Measurements from ENCODE around the gene FAM110D.
A peak's percentile ranks its signal among the peaks of the same experiment; 100 is the strongest.

Gene FAM110D

GRCh38 chr1:26125382-26125781 lies 33.5 kb upstream of the FAM110D start:
- Mint-ChIP-seq H3K27me3 (no peaks in the 10 kb centered on the region), H3K4me3 (peak overlapping the region; percentile 81 to 88), H3K4me1 (peaks cover 63% of the 10 kb centered on the region), H3K9me3 (no peaks in the 10 kb centered on the region), H3K27ac (peak overlapping the region; percentile 98 to 99)
- DNase-seq (no peak), ATAC-seq (no peak)

DNA sequence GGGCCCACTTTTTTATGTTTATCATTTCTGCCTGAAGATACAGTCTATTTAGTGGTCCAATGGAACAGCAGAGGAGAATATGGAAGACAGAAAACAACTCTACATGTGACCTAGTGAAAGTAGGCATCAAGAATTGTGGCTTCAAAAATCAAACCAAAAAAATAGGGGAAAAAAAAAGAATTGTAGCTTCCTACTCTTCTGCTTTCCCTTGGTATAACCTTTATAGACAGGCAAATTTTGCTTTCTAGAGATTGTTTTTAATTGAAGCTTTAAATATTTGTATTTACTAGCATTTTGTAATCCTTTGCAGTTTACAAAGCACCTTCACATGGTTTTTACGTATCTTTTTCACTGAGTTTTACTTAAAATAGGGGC lies 32.9 kb upstream of the FAM110D start:
- no peak for DNase-seq
- Mint-ChIP-seq H3K4me3 (peak overlapping the region; percentile 81 to 88), H3K9me3 (no peaks in the 10 kb centered on the region), H3K27ac (peak overlapping the region; percentile 98 to 99), H3K4me1 (peaks cover 63% of the 10 kb centered on the region), H3K27me3 (no peaks in the 10 kb centered on the region)
- ATAC-seq: no peak

- H3K27ac Mint-ChIP-seq: peak overlapping the region; percentile 98 to 99
- ATAC-seq: peak; percentile 98
- DNase-seq: peak; percentile 56 to 67
- H3K9me3 Mint-ChIP-seq: no peaks in the 10 kb centered on the region
- peak overlapping the region; percentile 81 to 88 for H3K4me3 Mint-ChIP-seq
- no peaks in the 10 kb centered on the region for H3K27me3 Mint-ChIP-seq
- H3K4me1 Mint-ChIP-seq: peaks cover 68% of the 10 kb centered on the region
Measured at GRCh38 chr1:26126321-26127084, 32.4 kb upstream of the FAM110D start.

DNA sequence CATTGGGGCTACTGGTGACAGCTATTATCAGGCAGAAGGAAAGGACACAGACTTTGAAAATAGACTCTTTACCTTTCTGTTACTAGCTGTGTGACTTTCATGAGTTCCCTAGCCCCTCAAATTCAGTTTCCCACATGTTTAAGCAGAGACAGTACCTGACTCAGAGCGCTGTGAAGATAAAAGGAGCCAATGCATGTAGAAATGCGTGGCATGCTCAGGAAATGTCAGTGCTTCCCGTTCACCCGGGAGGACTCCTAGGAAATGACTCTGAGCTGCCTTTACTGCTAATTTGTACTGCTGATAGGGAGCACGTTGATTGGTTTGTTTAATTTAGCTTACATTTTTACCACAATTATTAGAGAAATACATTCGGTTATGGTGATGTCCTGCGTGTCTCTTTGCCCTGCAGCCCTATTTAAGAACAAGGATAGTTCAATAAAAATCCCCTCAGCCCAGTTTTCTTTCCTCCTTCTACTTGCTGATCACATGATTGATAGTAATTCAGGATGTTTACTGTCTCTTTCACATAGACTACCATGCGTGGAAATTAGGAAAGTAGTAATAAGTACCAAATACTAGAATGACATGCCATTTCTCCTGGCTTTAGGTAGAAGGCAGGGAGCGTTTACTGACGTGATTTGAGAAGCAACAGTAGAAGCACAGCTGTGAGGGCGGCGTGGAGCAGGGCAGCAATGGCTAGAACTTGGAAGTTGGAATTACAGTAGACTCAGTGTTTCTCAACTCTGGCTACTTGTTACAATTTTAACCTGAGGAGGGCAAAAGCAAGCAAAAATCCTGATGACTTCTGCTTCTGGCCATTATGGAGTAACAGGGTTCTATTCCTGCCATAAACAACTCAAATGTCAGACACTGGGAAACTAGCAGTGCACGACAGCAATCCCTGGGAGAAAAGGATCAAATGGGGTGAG lies 31.4 kb upstream of the FAM110D start:
- ATAC-seq (no peak), DNase-seq (no peak)
- peak overlapping the region; percentile 86 to 99 for H3K27ac Mint-ChIP-seq
- H3K9me3 Mint-ChIP-seq: no peaks in the 10 kb centered on the region
- peak overlapping the region; percentile 34 to 88 for H3K4me3 Mint-ChIP-seq
- peaks cover 67% of the 10 kb centered on the region for H3K4me1 Mint-ChIP-seq
- H3K27me3 Mint-ChIP-seq: no peaks in the 10 kb centered on the region

DNA sequence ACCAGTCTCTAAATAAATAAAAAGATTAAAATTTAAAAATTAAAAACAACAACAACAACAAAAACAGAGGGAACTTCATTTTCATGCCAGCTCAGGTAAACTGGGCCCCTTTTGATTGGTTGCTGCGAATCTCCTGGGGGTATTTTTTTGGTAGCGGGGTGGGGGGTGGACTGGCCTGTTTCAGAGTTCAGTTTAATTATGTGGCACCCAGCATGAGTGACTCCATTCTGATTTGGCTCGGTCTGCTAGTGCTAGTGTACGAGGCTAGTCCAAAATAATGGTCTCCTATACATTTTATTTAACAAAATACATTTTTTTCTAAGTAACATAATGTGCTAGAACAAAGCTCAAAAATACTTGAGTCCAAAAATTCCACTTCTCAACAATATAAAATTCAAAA lies 29.1 kb upstream of the FAM110D start:
- no peaks in the 10 kb centered on the region for H3K9me3 Mint-ChIP-seq
- no peak overlapping the region for H3K4me3 Mint-ChIP-seq
- ATAC-seq (no peak), DNase-seq (no peak)
- H3K27me3 Mint-ChIP-seq: no peaks in the 10 kb centered on the region
- no peak overlapping the region for H3K27ac Mint-ChIP-seq
- H3K4me1 Mint-ChIP-seq: peaks cover 61% of the 10 kb centered on the region

- Mint-ChIP-seq H3K27me3 (no peaks in the 10 kb centered on the region), H3K4me3 (no peak overlapping the region), H3K4me1 (peaks cover 55% of the 10 kb centered on the region), H3K9me3 (no peaks in the 10 kb centered on the region), H3K27ac (no peak overlapping the region)
- no peak for DNase-seq
- no peak for ATAC-seq
Measured at GRCh38 chr1:26130695-26131094, 28.2 kb upstream of the FAM110D start.

DNA sequence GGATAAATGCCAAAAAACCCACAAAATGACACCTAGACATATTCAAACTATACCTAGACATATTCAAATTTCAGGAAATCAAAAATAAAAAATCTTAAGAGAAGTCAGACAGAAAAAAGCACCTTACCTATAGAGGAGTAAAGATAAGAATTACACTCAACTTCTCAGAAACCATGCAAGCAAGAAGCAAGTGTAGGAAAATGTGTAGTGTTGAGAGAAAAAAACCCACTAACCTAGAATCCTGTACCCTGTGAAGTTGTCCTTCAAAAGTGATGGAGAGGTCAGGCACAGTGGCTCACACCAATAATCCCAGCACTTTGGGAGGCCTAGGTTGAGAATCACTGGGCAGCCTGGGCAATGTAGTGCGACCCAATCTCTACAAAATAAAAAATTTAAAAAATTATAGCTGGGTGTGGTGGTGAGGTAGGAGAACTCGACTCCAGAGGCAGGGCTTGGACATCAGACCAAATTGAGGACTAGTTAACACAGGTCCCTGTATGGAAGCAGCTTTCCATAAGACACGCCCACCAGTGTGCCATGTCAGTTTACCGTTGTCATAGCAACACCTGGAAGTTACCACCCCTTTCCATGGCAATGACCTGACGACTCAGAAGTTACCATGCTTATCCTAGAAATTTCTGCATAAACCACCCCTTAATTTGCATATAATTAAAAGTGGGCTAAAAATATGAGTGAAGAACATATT lies 26.6 kb upstream of the FAM110D start:
- H3K27me3 Mint-ChIP-seq: no peaks in the 10 kb centered on the region
- H3K9me3 Mint-ChIP-seq: no peaks in the 10 kb centered on the region
- H3K4me3 Mint-ChIP-seq: no peak overlapping the region
- peak overlapping the region in 1 of 2 donors; percentile 37 for H3K27ac Mint-ChIP-seq
- no peak for DNase-seq
- H3K4me1 Mint-ChIP-seq: peaks cover 41% of the 10 kb centered on the region
- no peak for ATAC-seq

DNA sequence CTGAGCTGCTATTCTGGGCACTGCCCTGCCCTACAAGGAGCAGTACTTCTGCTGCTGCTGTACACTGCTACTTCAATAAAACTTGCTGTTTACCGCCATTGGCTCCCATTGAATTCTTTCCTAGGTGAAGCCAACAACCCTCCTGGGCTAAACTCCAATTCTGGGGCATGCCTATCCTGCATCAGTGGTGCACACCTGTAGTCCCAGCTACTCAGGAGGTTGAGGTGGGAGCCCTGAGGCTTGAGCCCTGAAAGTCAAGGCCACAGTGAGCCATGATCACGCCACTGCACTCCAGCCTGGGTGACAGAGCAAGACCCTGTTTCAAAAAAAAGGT lies 26.1 kb upstream of the FAM110D start:
- Mint-ChIP-seq H3K4me3 (no peak overlapping the region), H3K4me1 (peaks cover 35% of the 10 kb centered on the region), H3K9me3 (no peaks in the 10 kb centered on the region), H3K27me3 (no peaks in the 10 kb centered on the region), H3K27ac (no peak overlapping the region)
- ATAC-seq: no peak
- DNase-seq: no peak

DNA sequence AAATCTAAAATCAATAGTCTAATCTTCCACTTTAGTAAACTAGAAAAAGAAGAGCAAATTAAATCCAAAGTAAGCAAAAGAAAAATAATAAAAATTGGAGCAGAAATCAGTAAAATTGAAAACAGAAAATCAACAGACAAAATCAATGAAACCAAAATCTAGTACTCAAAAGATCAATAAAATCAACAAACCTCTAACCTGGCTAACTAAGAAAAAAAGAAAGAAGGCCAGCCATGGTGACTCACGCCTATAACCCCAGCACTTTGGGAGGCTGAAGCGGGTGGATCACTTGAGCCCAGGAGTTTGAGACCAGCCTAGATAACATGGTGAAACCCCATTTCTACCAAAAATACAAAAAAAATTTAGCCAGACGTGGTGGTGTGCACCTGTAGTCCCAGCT lies 24.4 kb upstream of the FAM110D start:
- peaks cover 35% of the 10 kb centered on the region for H3K4me1 Mint-ChIP-seq
- ATAC-seq (no peak), DNase-seq (no peak)
- H3K4me3 Mint-ChIP-seq: no peak overlapping the region
- no peak overlapping the region for H3K27ac Mint-ChIP-seq
- H3K27me3 Mint-ChIP-seq: no peaks in the 10 kb centered on the region
- H3K9me3 Mint-ChIP-seq: no peaks in the 10 kb centered on the region

DNA sequence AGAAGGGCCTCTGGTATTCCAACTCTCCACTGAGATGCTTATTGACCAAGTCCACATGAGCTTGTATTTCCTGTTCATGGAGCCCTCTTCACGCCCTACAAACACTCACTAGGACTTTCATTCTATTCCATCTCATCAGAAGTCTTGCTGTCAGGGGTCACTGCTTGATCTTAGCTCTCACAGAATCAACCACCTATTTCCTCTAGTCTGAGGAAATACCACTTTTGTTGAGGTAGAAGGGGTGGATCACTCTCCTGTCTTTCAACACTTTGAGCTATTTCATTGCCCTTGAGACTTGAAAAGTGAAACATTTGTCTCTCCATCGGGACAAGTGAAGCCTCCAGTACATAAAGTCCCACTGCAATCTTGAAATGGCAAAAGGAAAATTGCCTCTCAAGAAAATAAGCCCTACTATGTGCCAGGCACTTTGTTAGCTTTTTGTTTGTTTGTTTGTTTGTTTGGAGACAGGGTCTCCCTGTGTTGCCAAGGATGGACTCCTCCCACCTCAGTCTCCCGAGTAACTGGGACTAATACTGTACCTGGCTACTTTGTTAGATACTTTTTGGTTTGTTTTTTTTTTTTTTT lies 19.8 kb upstream of the FAM110D start:
- H3K4me1 Mint-ChIP-seq: peaks cover 17% of the 10 kb centered on the region
- H3K4me3 Mint-ChIP-seq: peak overlapping the region in 1 of 2 donors; percentile 21
- DNase-seq (no peak), ATAC-seq (no peak)
- H3K27ac Mint-ChIP-seq: peak overlapping the region in 1 of 2 donors; percentile 78
- no peaks in the 10 kb centered on the region for H3K9me3 Mint-ChIP-seq
- no peaks in the 10 kb centered on the region for H3K27me3 Mint-ChIP-seq

GRCh38 chr1:26142159-26142558 lies 16.7 kb upstream of the FAM110D start:
- DNase-seq (no peak), ATAC-seq (no peak)
- H3K4me1 Mint-ChIP-seq: peaks cover 23% of the 10 kb centered on the region
- H3K4me3 Mint-ChIP-seq: no peak overlapping the region
- peak overlapping the region in 1 of 2 donors; percentile 40 for H3K27ac Mint-ChIP-seq
- H3K9me3 Mint-ChIP-seq: no peaks in the 10 kb centered on the region
- H3K27me3 Mint-ChIP-seq: peaks cover 6% of the 10 kb centered on the region

DNA sequence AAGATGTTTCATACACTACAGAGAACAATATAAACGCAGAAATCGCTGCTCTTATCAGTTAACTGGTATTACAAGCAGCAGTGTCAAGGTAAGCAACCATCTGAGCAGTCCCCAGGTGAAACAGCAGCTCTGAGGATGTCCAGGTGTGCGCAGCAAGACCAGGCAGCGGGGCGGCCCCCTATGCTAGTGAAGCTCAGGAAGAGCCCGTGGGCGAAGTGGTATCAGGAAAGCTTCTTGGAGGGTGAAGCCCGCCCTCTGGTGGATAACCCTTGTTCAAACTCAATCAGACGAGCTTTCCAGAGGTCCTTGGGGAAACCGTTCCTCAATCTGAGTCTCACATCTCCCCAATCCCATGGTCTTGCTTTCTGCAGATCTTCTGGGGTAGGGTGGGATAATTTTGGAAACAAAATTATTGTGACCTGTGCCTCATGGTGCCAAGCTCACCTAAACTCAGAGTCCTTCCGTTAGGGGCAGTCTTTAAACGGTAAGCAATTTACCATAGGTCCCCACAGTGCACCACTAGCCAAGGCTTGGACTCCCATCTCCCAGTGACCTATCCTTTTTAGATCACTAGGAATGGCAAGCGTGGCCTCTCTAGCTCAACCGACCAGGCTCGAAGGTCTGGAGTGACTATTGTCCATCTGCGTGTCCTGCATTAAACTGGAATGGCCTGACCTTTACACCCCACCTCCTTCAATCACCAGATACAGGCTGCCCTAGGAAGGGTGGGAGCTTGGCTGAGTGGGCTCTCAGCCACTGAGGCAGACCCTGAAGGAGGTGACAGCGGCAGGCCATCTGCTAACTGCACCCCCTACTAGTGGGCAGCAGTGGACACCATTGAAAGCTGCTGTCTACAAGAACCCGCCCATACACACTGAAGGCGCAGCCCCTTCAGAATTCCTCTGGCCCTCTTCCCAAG lies 13.6 kb upstream of the FAM110D start:
- peak overlapping the region in 1 of 2 donors; percentile 52 for H3K4me3 Mint-ChIP-seq

DNA sequence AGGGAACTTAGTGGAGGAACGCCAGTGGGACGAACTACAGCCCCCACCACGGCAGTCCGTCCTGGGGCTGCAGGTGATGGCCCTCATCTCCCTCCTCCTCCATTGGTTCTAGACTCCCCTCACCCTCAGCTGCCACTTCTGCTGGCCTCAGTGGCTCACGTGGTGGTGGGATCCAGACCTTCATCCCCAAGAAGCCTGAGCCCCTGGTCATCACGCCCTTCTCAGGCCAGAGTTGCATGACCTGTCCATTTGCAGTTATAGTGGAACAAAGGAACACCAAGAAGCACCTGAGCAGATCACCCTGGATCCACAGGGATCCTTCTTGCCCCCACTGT lies 13.0 kb upstream of the FAM110D start:
- Mint-ChIP-seq H3K27ac (no peak overlapping the region), H3K4me1 (peaks cover 6% of the 10 kb centered on the region), H3K9me3 (no peaks in the 10 kb centered on the region), H3K4me3 (no peak overlapping the region), H3K27me3 (peaks cover 12% of the 10 kb centered on the region)
- ATAC-seq (no peak), DNase-seq (no peak)

More for the DNA sequence above, 13.6 kb upstream of the FAM110D start:
- H3K4me1 Mint-ChIP-seq: peaks cover 6% of the 10 kb centered on the region
- peaks cover 12% of the 10 kb centered on the region for H3K27me3 Mint-ChIP-seq
- no peak overlapping the region for H3K27ac Mint-ChIP-seq
- no peaks in the 10 kb centered on the region for H3K9me3 Mint-ChIP-seq
- peak; percentile 59 to 71 for DNase-seq
- peak; percentile 81 for ATAC-seq

GRCh38 chr1:26148887-26149286 lies 10.0 kb upstream of the FAM110D start:
- ATAC-seq: no peak
- H3K4me1 Mint-ChIP-seq: peaks cover 6% of the 10 kb centered on the region
- H3K9me3 Mint-ChIP-seq: no peaks in the 10 kb centered on the region
- no peak for DNase-seq
- peaks cover 12% of the 10 kb centered on the region for H3K27me3 Mint-ChIP-seq
- H3K4me3 Mint-ChIP-seq: no peak overlapping the region
- H3K27ac Mint-ChIP-seq: no peak overlapping the region
